ENCODE results near the gene FABP7. TPM values are rescaled to one million over a fixed set of nuclear protein-coding genes. Genes with fewer than 3 reads are reported as not detected.

Gene FABP7
- not detected in 5 replicates for total RNA-seq (2022; extraction: Qiagen RNA extraction)

GRCh38 chr6:122779667-122780066 is at the start of gene FABP7:
TSS of gene FABP7 (plus strand) at chr6:122779716. CDS start at chr6:122779795, 79 bp downstream.

GRCh38 chr6:122789182-122790027 is 9.9 kb downstream of the FABP7 start, which contains the start of gene SMPDL3A:
TSS of gene SMPDL3A (plus strand) at chr6:122789258. CDS start at chr6:122789347, 89 bp downstream.

Other genes starting within 250 kb of the FABP7 start
- gene PKIB, start 169.3 kb upstream of the FABP7 start, total RNA-seq (2022; extraction: Qiagen RNA extraction), result 0.53 to 0.94 TPM (median 0.63 TPM) in 5 replicates
- gene SMPDL3A, start 9.5 kb downstream of the FABP7 start, total RNA-seq (2022; extraction: Qiagen RNA extraction), result 3.1 to 3.7 TPM (median 3.6 TPM) in 5 replicates
- gene CLVS2, start 216.5 kb downstream of the FABP7 start, total RNA-seq (2022; extraction: Qiagen RNA extraction), result 0.13 to 0.23 TPM (median 0.18 TPM) in 5 replicates

Measured in A549 treated with AZD2906 at 1 μM for 4 hours (cell line).